Measurements from ENCODE around the gene CFAP53.

CFAP53 gene

GRCh38 chr18:50192995-50193795, 73.1 kb downstream of the CFAP53 start:
- DNase-seq: no peak

DNA sequence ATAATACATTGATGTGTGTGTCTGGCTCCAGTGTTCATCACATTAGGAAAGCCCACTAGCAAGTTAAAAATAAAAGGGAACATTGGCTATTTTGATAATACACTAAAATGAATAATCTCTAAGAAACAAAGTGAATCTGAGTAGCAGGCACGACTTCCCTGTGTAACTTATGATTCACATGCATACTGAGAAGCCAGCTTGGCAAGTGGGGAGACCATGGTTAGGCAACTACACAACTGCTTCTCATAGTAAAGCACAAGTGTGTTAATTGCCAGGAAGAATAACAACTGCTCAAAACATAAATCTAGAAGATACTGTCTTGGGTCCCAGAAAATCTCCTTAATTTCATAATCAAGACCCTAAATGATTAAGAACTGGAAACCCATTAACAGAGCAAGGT, 75.4 kb downstream of the CFAP53 start:
- DNase-seq: no peak

GRCh38 chr18:50190236-50190635, 76.1 kb downstream of the CFAP53 start:
- DNase-seq: no peak

DNA sequence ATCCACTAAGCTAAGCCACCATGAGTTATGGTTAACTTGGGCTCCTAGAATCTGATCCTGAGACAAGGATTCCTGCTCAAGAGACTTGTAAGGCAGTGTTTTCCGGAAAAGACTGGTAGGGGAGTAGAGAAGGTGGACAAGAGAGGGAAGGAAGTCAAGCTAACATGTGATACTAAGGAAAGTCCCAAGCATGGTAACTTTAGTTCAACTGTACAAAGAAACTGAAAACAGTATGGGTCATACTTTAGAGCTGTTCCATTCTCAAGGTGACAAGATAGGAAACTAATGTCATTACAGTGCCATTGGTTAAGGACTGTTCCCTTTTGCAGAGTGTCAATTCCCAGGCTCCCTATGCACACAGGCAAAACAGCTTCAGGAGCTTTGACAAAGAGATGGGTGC, 77.1 kb downstream of the CFAP53 start:
- DNase-seq: no peak

DNA sequence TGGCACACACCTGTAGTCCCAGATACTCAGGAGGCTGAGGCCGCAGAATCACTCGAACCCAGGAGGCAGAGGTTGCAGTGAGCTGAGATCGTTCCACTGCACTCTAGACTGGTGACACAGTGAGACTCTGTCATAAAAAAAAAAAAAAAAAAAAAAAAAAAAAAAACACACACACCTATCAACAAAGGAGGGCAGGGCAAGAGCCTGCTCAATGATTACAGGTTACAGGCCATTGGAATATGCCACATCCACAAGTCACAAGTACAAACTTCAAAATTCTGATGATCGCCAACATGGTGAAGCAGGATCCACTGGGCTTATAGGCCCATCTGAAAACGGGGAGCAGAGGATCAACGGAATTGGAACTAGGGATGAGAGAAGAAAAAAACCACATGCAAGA, 77.6 kb downstream of the CFAP53 start:
- DNase-seq: no peak

DNA sequence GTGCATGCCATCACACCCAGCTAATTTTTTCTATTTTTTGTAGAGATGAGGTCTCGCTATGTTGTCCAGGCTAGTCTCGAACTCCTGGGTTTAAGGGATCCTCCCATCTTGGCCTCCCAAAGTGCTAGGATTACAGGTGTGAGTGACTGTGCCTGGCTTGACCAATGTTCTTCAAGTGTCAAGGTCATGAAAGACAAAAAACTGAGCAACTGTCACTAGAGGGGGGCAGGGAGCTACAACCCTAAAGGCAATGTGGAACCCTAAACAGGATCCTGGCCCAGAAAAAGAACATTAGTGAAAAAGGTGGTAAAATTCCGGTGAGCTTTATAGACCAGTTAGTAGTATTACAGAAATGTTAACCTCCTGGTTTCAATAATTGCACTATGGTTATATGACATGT, 78.6 kb downstream of the CFAP53 start:
- no peak for DNase-seq

- DNase-seq: no peak
Observed at GRCh38 chr18:50186385-50186784, 79.9 kb downstream of the CFAP53 start.

- no peak for DNase-seq
Observed at GRCh38 chr18:50183556-50183955, 82.7 kb downstream of the CFAP53 start.

- no peak for DNase-seq
Observed at GRCh38 chr18:50182511-50182910, 83.8 kb downstream of the CFAP53 start.

DNA sequence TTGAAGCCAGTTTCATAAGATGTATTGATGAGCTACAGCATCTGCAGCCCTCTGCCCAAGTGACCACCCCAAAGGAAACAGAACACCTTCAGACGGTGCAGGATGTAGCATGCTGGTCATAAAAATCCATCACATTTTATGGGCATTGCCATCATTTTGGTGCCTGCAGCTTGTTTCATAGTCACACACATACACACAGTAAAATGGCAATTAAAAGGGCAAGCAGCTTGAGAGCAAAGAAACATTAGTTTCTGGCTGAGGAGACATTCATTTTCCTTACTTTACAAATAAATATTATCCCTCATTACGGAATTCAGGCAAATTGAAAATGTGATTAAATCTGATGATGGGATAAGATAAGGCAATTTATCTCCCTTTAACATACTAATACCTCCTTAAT, 84.7 kb downstream of the CFAP53 start:
- DNase-seq: no peak

DNA sequence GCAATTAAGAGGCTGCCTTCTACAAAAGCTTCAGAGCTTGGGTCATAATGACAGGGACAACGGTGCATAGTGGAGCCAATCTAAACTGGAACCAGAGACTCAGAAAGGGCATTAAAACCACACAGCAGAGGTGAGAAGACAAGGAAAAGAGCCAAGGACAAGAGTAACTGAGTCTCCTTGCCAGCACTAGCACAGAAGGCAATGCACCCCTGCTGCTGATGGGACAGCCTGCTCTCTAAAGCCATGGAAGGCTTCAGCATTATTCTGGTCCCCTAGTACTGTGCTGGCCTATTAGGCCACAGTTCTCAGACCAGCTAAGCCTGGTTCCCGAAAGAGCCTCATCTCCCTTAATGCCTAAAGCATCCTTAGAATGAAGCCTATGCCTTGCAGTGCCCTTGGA, 86.8 kb downstream of the CFAP53 start:
- no peak for DNase-seq

DNA sequence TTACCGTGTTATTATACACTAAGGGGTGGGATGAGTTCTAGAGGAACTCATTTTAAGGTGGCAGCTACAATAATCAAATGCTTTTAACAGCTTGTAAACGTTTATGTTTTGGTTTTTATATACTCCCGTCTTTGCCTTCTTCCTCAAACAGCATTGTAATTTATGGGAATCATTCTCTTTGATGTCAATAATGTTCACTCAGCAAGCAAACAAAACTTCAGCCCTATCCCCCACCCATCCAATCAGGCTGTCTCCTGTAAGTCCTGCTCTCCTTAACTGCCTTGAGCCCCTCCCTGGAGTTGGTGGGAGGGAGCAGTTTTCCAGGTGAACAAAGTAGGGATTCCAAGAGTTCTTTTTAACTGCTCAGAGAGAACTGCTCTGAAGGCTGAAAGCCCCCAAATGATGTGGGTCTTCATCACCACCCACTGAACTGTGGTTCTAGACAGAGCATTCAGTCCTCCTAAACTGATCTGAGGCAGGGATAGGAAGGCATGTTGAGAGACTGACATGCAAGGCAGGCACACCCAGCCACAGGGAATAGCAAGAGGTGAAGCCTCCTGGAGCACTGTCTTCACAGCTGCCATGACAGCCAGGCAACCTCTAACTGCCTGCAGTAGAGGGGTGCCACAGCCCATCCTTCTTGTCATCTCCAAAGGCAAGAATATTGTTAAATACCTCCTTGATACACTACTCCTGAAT, 88.9 kb downstream of the CFAP53 start:
- no peak for DNase-seq
